ENCODE results near the gene ACOT7. TPM values are rescaled to one million over a fixed set of nuclear protein-coding genes. Genes with fewer than 3 reads are reported as not detected.

Gene ACOT7
- polyA plus RNA-seq, 1 donor = 13.4 TPM

DNA sequence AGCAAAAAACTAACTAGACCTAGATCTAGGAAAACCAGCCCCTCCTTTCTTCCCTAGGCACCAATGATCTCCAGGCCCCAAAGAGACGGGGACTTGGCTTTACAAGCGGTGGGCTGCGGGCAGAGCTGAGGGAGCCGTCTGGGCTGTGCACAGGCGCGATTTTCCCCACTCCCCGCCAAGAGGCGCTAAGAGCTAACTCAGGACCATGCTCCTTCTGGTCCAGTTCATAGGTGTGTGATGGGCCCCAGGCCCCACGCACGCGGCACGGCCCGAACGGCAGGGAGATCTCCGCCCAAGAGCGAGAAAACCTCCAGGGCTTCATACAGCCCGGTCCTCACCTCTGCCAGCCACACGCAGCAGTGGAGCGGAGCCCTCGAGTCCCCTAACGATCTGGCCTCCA lies 125.2 kb downstream of the ACOT7 start:
- no peak for DNase-seq (ENCODE audit: low read depth)

- no peak for DNase-seq (ENCODE audit: low read depth)
Observed at GRCh38 chr1:6267686-6268322, 125.8 kb downstream of the ACOT7 start.

DNA sequence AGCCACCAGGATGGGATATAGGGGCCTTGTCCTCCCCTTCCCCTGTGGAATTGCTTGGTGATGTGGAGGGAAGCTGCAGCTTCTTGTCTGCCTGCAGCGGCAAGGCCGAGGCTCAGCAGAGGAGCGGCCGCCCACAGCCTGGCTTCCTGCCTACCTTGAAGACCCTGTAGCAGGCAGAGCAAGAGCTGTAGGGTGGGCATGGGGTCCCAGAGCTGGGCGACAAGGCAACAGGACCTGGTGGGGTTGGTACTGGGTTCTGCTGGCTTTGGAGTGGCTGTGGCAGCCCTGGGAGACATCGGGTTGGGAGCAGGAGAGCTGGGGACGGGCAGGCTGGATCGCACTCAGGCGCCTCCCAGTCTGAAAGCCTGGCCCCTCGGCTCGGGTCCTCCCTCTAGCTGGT lies 126.9 kb downstream of the ACOT7 start:
- no peak for DNase-seq (ENCODE audit: low read depth)

GRCh38 chr1:6265151-6265550 lies 128.4 kb downstream of the ACOT7 start:
- DNase-seq (ENCODE audit: low read depth) = no peak

GRCh38 chr1:6263716-6264115 lies 129.9 kb downstream of the ACOT7 start:
- no peak for DNase-seq (ENCODE audit: low read depth)

GRCh38 chr1:6262555-6263420 lies 130.8 kb downstream of the ACOT7 start:
- DNase-seq (ENCODE audit: low read depth) = peak; percentile 56

DNA sequence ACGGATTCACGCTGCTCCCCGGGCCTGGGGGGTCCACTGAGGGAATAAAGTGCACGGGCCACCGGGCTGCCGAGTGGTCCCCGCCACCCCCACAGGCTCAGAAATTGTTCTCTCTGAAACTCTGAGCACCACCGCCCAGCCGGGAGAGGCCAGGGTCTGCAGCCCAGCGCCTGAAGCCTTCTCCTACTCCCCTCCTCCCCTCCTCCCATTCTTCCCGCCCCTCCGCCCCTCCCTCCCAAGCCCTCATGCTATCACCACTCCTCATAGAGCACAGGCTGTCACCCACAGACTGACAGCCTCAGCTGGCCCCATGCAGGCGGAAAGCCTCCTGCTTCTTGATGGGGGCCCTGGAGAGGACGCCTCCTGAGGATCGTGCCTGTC lies 132.0 kb downstream of the ACOT7 start:
- DNase-seq (ENCODE audit: low read depth) = no peak

DNA sequence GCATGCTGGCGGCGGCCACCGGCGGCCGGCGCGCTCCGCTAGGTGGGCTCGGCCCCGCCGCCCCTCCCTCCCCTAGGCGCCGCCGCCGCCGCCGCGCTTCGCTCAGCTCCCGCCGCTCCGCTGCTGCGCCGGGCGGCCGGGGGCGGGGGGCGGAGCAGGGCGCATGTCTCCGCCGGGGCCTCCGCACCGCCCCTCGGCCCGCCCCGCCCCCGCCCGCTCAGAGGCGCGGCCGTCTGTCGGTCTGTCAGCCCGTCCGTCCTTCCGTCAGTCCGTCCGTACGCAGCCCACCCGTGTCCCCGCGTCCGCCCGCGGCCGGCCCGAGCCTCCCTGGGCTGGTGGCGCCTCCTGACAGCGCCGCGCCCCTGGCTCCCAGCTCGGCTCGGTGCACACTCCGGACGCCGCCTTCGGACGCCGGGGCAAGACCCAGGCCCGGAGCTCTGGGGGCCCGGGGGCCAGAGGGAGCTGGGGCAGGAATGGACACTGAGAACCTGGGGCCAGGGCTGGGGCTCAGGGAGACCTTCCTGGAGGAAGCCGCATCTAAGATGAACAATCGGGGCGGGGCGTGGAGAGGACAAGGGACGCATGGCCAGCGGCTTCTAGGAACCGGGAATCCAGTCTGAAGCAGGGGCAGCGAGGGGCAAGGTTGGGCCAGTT lies 132.5 kb downstream of the ACOT7 start, which contains the start of gene GPR153:
Gene GPR153, minus strand, starts transcription at position 138 of the 654 bp plus-strand sequence. CDS start 6,193 bp downstream, outside the sequence.
- no peak for DNase-seq (ENCODE audit: low read depth)

DNA sequence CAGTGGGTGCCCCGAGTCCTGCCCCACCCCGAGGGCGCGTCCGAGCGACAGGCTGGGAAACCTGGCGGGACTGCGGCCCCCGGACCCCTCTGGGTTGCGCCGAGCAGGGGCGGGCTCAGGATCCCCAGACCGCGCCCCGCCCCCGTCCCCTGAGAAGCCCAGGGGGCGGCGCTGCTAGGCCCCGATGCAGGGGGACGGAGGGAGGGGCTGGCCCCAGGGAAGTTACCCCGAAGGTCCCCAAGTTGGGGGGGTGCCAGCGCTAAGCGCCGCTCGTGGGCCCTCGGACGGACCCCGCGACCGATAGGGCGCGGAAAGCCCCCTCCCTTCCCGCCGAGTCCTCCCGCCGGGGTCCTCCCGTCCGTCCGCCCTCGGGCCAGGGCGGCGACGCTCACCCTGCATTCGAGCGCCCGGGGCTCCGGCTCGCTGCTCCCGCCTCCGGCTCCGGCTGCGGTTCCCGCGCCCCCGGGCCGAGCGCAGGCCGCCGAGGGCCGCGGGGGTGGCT lies 133.1 kb downstream of the ACOT7 start:
- DNase-seq (ENCODE audit: low read depth) = no peak

DNA sequence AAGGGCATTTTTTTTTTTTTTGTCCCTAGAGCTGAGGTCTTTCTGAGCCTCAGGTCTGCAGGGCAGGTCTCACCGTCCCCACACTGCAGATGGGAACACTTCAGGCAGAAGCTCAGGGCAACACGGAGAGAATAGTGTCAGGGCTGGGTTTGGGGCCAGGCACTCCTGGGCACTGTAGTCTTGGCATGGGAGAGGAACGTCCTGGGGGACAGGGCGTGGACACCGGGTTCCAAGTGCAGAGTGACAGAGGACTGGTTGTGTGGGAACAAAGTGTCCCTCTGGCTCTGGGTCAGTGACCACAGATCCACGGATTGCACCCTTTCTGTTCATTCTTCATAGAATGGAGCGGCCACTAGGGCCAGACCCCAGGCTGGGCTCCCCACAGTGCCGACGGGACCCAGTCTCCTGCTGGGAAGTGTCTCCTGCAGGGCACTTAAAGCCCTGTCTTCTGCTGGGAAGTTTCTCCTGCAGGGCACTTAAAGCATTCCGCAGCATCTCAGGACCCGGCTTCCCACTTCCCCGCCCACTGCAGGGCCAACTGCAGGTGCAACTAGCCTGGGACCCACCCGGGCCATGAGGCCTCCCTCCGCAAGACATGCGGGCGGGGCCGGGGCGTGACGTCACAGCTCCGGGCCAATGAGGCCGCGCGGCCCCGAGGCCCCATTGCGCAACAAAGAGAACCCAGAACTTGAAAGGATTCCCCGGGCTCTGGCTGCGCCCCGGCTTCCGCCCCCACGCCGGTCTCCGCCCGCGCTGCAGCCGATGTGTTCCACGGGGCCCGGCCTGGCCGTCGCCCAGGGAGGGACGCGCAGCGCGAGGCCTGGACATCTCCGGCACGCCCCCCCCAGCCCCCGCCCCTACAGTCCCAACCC lies 133.8 kb downstream of the ACOT7 start:
- DNase-seq (ENCODE audit: low read depth) = no peak

GRCh38 chr1:6258675-6259074 lies 134.9 kb downstream of the ACOT7 start:
- DNase-seq (ENCODE audit: low read depth) = no peak

- no peak for DNase-seq (ENCODE audit: low read depth)
Observed at GRCh38 chr1:6257541-6258069, 136.0 kb downstream of the ACOT7 start.

- DNase-seq (ENCODE audit: low read depth) = no peak
Observed at GRCh38 chr1:6256645-6257044, 136.9 kb downstream of the ACOT7 start.

GRCh38 chr1:6254691-6255090 lies 138.9 kb downstream of the ACOT7 start:
- DNase-seq (ENCODE audit: low read depth) = no peak

DNA sequence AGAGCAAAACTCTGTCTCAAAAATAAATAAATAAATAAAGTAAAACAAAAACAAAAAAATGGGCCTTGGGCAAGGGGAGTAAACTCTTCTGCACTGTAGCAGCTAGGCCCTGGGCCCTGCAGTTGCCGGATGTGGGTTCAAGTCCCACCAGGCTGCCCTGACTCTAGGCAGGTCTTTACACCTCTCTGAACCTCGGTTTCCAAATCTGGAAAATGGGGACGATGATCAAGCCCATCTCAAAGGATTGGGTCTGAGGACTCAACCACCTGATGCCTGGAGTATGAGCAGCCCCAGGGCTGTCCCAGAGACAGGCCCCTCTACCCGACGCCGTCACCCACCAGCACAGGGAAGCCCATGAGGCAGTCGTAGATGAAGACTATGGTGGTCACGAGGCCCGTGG lies 140.2 kb downstream of the ACOT7 start:
- DNase-seq (ENCODE audit: low read depth) = no peak

DNA sequence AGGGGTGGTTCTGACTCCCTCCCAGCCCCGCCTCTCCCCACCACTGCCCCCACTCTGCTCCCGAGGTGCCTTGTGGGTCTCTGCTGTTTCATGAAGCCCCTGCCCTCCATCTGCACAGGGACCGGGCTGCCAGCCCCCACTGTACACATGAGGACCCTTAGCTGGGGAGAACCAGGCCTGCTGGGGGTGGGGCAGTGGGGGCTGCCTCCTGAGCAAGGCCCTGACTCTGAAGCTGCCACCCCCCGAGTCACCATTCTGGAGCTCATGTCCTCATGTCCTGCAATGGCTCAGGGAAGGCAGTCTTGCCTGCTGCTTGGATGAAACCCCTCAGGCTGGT lies 141.2 kb downstream of the ACOT7 start:
- DNase-seq (ENCODE audit: low read depth) = no peak

DNA sequence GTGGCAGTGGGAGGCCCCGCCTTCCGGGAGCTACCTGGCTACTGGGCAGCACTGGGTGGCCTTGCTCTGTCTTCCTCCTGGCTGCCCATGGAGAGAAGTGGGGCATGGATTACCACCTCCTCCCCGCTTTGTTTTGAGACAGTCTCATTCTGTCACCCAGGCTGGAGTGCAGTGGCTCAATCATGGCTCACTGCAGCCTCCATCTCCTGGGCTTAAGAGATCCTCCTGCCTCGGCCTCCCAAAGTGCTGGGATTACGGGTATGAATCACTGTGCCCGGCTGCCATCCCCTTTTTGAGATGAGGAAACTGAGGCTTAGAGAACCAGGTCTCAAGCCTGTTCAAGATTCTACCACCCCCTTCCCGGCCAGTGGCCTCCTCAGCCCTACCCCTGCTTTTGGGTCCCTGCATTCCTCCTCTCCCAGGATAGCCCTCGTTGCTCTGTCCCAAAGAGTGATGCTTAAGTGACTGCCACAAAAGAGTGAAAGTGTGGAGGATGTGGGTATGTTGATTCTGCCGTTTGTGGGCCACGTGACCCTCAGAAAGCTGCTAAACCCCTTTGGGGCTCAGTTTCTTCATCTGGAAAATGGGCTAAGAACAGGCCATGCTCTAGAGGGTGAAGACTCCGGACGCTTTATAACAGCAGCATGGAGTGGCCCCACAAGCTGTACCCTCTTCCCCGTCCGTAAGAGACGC lies 141.7 kb downstream of the ACOT7 start:
- no peak for DNase-seq (ENCODE audit: low read depth)

DNA sequence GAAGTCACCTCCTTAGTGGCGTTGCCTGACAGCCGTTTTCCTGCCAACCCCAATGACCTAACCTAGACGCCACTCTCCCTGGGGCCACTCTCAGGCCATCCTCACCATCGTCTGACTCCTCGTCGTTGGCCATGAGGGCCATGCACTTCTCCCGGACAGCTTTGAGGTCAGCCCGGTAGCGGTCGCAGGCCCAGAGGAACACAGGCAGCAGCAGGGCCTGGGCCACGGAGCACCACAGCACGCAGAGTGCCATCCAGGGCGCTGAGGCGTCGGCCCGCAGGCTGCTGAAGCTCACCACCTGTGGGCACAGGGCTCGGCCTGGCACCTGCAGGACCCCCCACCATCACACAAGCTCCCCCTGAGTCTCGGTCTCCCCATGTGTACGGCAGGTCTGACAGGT lies 142.3 kb downstream of the ACOT7 start:
- no peak for DNase-seq (ENCODE audit: low read depth)

DNA sequence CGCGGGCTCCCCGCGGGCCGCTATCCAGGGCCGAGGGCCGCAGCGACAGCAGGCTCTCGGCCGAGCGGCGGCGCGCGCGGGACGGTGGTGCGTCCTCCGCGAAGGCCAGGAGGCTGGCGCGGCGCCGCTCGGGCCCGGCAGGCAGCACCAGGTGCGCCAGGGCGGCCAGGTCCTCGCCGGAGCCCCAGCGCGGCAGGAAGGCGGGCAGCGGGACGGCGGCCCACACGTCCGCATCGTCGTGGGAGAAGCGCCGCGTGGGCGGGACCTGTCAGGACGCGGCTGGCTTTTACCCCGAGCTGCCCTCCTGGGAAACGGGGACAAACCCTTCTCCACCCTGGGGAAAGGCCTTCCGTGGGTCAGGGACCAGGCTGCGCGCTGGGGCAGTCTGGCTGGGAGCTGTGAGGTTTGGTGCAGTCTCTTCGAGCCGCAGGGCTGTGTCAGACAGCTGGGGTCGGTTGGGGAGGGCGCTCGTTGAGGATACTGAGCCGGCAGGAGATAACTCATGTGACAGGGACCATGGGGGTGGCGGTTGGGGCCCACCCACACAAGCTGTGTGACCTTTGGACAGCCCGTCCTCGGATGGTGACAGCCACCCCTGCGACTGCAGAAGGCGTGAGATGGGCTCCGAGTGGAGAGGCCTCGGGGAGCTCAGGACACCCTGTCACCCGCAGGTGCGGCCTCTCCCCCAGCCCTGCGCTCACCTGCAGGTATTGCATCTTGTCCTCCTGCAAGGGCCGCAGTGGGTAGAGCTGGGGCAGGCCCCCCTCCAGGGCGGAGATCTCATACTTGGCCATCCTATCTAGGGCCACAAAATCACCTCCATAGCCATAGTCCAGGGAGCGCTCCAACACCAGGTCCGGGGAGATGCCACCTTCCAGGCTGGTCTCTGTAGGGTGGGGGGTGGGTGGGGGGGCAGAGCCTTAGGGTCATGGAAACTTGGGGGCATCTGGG lies 143.6 kb downstream of the ACOT7 start:
- DNase-seq (ENCODE audit: low read depth) = no peak
